ENCODE measurements around the gene BRPF1. TPM values are rescaled to one million over a fixed set of nuclear protein-coding genes. Genes with fewer than 3 reads are reported as not detected.

Gene BRPF1
- total and polyA plus RNA-seq, 2 experiments from 2014 or later = 8.0 to 24.7 TPM

- Mint-ChIP-seq H3K4me1 (peaks cover 4% of the 10 kb centered on the region; the same call in 2 of the 3 replicates), H3K27ac (no peak overlapping the region), H3K9me3 (no peaks in the 10 kb centered on the region), H3K27me3 (ENCODE audit: insufficient read depth, low read depth, poor library complexity) (peaks cover 13% of the 10 kb centered on the region), H3K36me3 (ENCODE audit: low read depth) (peaks cover 2% of the 10 kb centered on the region; the same call in 1 of the 3 replicates), H3K4me3 (no peak overlapping the region)
- DNase-seq (ENCODE audit: low spot score) (no peak), ATAC-seq (no peak)
- Histone ChIP-seq H2AFZ (no peak overlapping the region), H3F3A (replicated peaks; ENCODE audit: low read depth) (peaks cover 8% of the 10 kb centered on the region; the same call in 1 of the 2 replicates), H3K79me2 (replicated peaks; ENCODE audit: insufficient read depth) (no peaks in the 10 kb centered on the region), H3K36me3 (ENCODE audit: insufficient read depth) (no peaks in the 10 kb centered on the region), H3K4me1 (ENCODE audit: insufficient read depth) (peaks cover 4% of the 10 kb centered on the region; the same call in 1 of the 2 replicates), H3K27me3 (ENCODE audit: insufficient read depth) (peaks cover 17% of the 10 kb centered on the region), H3K27ac (ENCODE audit: low read depth) (no peak overlapping the region), H3K4me3 (no peak overlapping the region), H4K20me1 (replicated peaks; ENCODE audit: insufficient read depth) (no peaks in the 10 kb centered on the region; the same call in 1 of the 2 replicates), H3K9me2 (ENCODE audit: insufficient read depth) (no peaks in the 10 kb centered on the region), H3K4me2 (no peak overlapping the region)
- TF ChIP-seq ZNF331 (CRISPR knock-in tag; IDR thresholded peaks at IDR 0.05; ENCODE audit: low read depth) (no peak), NANOG (IDR thresholded peaks at IDR 0.05; ENCODE audit: borderline replicate concordance) (no peak), ZNF114 (CRISPR knock-in tag; IDR thresholded peaks at IDR 0.05) (no peak), CREB1 (CRISPR knock-in tag; IDR thresholded peaks at IDR 0.05; ENCODE audit: low read depth) (no peak)
These were observed 31.0 kb upstream of the BRPF1 start for GRCh38 chr3:9700536-9700935.

GRCh38 chr3:9701006-9701405 lies 30.5 kb upstream of the BRPF1 start:
- Mint-ChIP-seq H3K36me3 (ENCODE audit: low read depth) (peaks cover 1% of the 10 kb centered on the region; the same call in 2 of the 3 replicates), H3K4me1 (peaks cover 7% of the 10 kb centered on the region), H3K9me3 (no peaks in the 10 kb centered on the region), H3K4me3 (no peak overlapping the region), H3K27ac (no peak overlapping the region), H3K27me3 (ENCODE audit: insufficient read depth, low read depth, poor library complexity) (peaks cover 14% of the 10 kb centered on the region)
- Histone ChIP-seq H3F3A (replicated peaks; ENCODE audit: low read depth) (peaks cover 8% of the 10 kb centered on the region; the same call in 1 of the 2 replicates), H3K4me2 (no peak overlapping the region), H3K4me1 (ENCODE audit: insufficient read depth) (peaks cover 4% of the 10 kb centered on the region; the same call in 1 of the 2 replicates), H3K79me2 (replicated peaks; ENCODE audit: insufficient read depth) (no peaks in the 10 kb centered on the region), H3K36me3 (ENCODE audit: insufficient read depth) (no peaks in the 10 kb centered on the region), H3K4me3 (no peak overlapping the region), H3K9me2 (ENCODE audit: insufficient read depth) (no peaks in the 10 kb centered on the region), H3K27me3 (ENCODE audit: insufficient read depth) (peaks cover 17% of the 10 kb centered on the region), H3K27ac (ENCODE audit: low read depth) (no peak overlapping the region), H4K20me1 (replicated peaks; ENCODE audit: insufficient read depth) (no peaks in the 10 kb centered on the region; the same call in 1 of the 2 replicates), H2AFZ (no peak overlapping the region)
- TF ChIP-seq ZNF331 (CRISPR knock-in tag; IDR thresholded peaks at IDR 0.05; ENCODE audit: low read depth) (no peak), POLR2AphosphoS5 (IDR thresholded peaks at IDR 0.05; ENCODE audit: low read depth) (no peak), EZH2phosphoT487 (IDR thresholded peaks at IDR 0.05; ENCODE audit: unreplicated experiment) (no peak)
- no peak for ATAC-seq
- no peak for DNase-seq (ENCODE audit: low spot score)

DNA sequence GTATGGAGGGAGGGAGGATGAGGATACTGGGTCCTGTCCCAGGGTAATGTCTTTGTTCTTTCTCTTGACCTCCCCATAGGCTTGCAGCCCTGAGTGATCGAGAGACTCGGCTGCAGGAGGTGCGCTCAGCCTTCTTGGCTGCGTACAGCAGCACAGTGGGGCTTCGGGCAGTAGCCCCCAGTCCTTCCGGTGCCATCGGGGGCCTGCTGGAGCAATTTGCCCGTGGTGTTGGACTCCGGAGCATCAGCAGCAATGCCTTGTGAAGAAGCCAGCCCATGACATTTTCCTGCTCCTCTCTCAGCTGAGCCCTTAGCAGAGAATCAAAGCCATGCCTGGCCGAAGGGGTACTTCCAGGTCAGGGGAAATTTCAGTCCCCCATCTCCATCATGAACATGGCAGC lies 29.8 kb upstream of the BRPF1 start:
- Mint-ChIP-seq H3K9me3 (no peaks in the 10 kb centered on the region), H3K27ac (no peak overlapping the region), H3K4me1 (peaks cover 10% of the 10 kb centered on the region), H3K27me3 (ENCODE audit: insufficient read depth, low read depth, poor library complexity) (peaks cover 17% of the 10 kb centered on the region), H3K36me3 (ENCODE audit: low read depth) (no peaks in the 10 kb centered on the region; the same call in 2 of the 3 replicates), H3K4me3 (no peak overlapping the region)
- peaks cover 17% of the 10 kb centered on the region for H3K27me3 ChIP-seq (ENCODE audit: insufficient read depth)
- no peak for ATAC-seq
- H3K4me3 ChIP-seq = no peak overlapping the region
- H3K4me1 ChIP-seq (ENCODE audit: insufficient read depth) = peaks cover 4% of the 10 kb centered on the region; the same call in 1 of the 2 replicates
- no peaks in the 10 kb centered on the region; the same call in 1 of the 2 replicates for H4K20me1 ChIP-seq (replicated peaks; ENCODE audit: insufficient read depth)
- H2AFZ ChIP-seq = no peak overlapping the region
- no peak for DNase-seq (ENCODE audit: low spot score)
- no peaks in the 10 kb centered on the region for H3K79me2 ChIP-seq (replicated peaks; ENCODE audit: insufficient read depth)
- TF ChIP-seq ZNF114 (CRISPR knock-in tag; IDR thresholded peaks at IDR 0.05) (no peak), NANOG (IDR thresholded peaks at IDR 0.05; ENCODE audit: borderline replicate concordance) (no peak), STAT1 (IDR thresholded peaks at IDR 0.05; ENCODE audit: unreplicated experiment) (no peak)
- H3K9me2 ChIP-seq (ENCODE audit: insufficient read depth) = no peaks in the 10 kb centered on the region
- peaks cover 8% of the 10 kb centered on the region; the same call in 1 of the 2 replicates for H3F3A ChIP-seq (replicated peaks; ENCODE audit: low read depth)
- H3K4me2 ChIP-seq = no peak overlapping the region
- H3K36me3 ChIP-seq (ENCODE audit: insufficient read depth) = no peaks in the 10 kb centered on the region
- H3K27ac ChIP-seq (ENCODE audit: low read depth) = no peak overlapping the region
